Trophoblast cell (in vitro differentiated cells and primary cell): Measurements from ENCODE around the gene DDIT4.

Source experiments
- DNase-seq, 2 donors: peaks; one replicate each; pipeline ENCODE4 v3.0.0-alpha.2; 2016
- H2AFZ ChIP-seq: 2 replicates; pipeline ENCODE4 v1.6.1; 2013; ENCODE audit warnings: low read length, moderate library complexity, mild to moderate bottlenecking; ENCODE audit not compliant: insufficient read depth, poor library complexity
- H2AK5ac ChIP-seq: 2 replicates; pipeline ENCODE4 v1.6.1; 2013; ENCODE audit warnings: mild to moderate bottlenecking, low read length
- H2BK120ac ChIP-seq: 2 replicates; pipeline ENCODE4 v1.6.1; 2013; ENCODE audit warnings: low read length, mild to moderate bottlenecking, moderate library complexity; ENCODE audit not compliant: insufficient read depth, poor library complexity
- H2BK12ac ChIP-seq: 2 replicates; pipeline ENCODE4 v1.6.1; 2013; ENCODE audit warnings: mild to moderate bottlenecking, low read length, moderate library complexity
- H2BK5ac ChIP-seq: 2 replicates; pipeline ENCODE4 v1.6.1; 2013; ENCODE audit warnings: low read length, low read depth, moderate library complexity, mild to moderate bottlenecking; ENCODE audit not compliant: poor library complexity
- H3K14ac ChIP-seq: 2 replicates; pipeline ENCODE4 v1.6.1; 2013; ENCODE audit warnings: mild to moderate bottlenecking, low read length
- H3K18ac ChIP-seq: 2 replicates; pipeline ENCODE4 v1.6.1; 2013; ENCODE audit warnings: mild to moderate bottlenecking, low read length
- H3K23ac ChIP-seq: 2 replicates; pipeline ENCODE4 v1.6.1; 2013; ENCODE audit warnings: low read length
- H3K27ac ChIP-seq: 2 replicates; pipeline ENCODE4 v1.5.1; 2013; ENCODE audit warnings: low read depth, mild to moderate bottlenecking, inconsistent platforms, low read length, moderate library complexity
- H3K27me3 ChIP-seq: 2 replicates; pipeline ENCODE4 v1.6.1; 2013; ENCODE audit warnings: inconsistent platforms, mild to moderate bottlenecking, low read length, moderate library complexity; ENCODE audit not compliant: insufficient read depth
- H3K36me3 ChIP-seq, 2 experiments: 1 replicate in 1 of 2; 2 replicates in 1 of 2; pipeline ENCODE4 v1.6.1; 2013; ENCODE audit warnings: low read length in 2 of 2, mild to moderate bottlenecking in 2 of 2, moderate library complexity in 1 of 2; ENCODE audit not compliant: insufficient read depth in 2 of 2, control insufficient read depth in 1 of 2
- H3K4ac ChIP-seq: 2 replicates; pipeline ENCODE4 v1.6.1; 2013; ENCODE audit warnings: low read depth, mild to moderate bottlenecking, low read length, moderate library complexity
- H3K4me1 ChIP-seq, 2 experiments: 1 replicate in 1 of 2; 2 replicates in 1 of 2; pipeline ENCODE4 v1.6.1; 2013; ENCODE audit warnings: low read length in 2 of 2, mild to moderate bottlenecking in 2 of 2, moderate library complexity in 1 of 2; ENCODE audit not compliant: insufficient read depth in 2 of 2, control insufficient read depth in 1 of 2
- H3K4me2 ChIP-seq: 2 replicates; pipeline ENCODE4 v1.6.1; 2013; ENCODE audit warnings: inconsistent platforms, mild to moderate bottlenecking, low read length, moderate library complexity
- H3K4me3 ChIP-seq: 2 replicates; pipeline ENCODE4 v1.5.1; 2013; ENCODE audit warnings: mild to moderate bottlenecking, low read depth, low read length, inconsistent platforms
- H3K79me1 ChIP-seq: one replicate; pipeline ENCODE4 v1.6.1; 2013; ENCODE audit warnings: low read length
- H3K79me2 ChIP-seq: 2 replicates; pipeline ENCODE4 v1.6.1; 2013; ENCODE audit warnings: low read length, mild to moderate bottlenecking; ENCODE audit not compliant: control insufficient read depth, insufficient read depth, poor library complexity
- H3K9ac ChIP-seq: 2 replicates; pipeline ENCODE4 v1.6.1; 2013; ENCODE audit warnings: mild to moderate bottlenecking, low read length
- H3K9me3 ChIP-seq: 2 replicates; pipeline ENCODE4 v1.6.1; 2013; ENCODE audit warnings: low read depth, mild to moderate bottlenecking, control low read depth, inconsistent platforms, low read length; ENCODE audit not compliant: insufficient read depth
- H4K12ac ChIP-seq: 2 replicates; pipeline ENCODE4 v1.6.1; 2013; ENCODE audit warnings: low read depth, mild to moderate bottlenecking, low read length, moderate library complexity
- H4K8ac ChIP-seq: 2 replicates; pipeline ENCODE4 v1.6.1; 2013; ENCODE audit warnings: low read depth, mild to moderate bottlenecking, low read length, moderate library complexity
- H4K91ac ChIP-seq: one replicate; pipeline ENCODE4 v1.6.1; 2013; ENCODE audit warnings: low read depth, mild to moderate bottlenecking, low read length, moderate library complexity
- WGBS: extraction: QIAGEN DNeasy Blood & Tissue Kit; methylation state at CpG from one replicate; pipeline ENCODE4 v1.1.7; 2013; ENCODE audit warnings: missing lambda C conversion rate; ENCODE audit not compliant: insufficient read length, insufficient coverage; ENCODE audit errors: extremely low coverage; 5-methylcytosine and 5-hydroxymethylcytosine counted together

Gene DDIT4

GRCh38 chr10:72276421-72277339, 3.0 kb downstream of the DDIT4 start:
- Histone ChIP-seq H2AK5ac (no peak overlapping the region), H4K8ac (no peak overlapping the region), H3K79me1 (peaks cover 17% of the 10 kb centered on the region), H3K4me2 (no peak overlapping the region), H3K9me3 (no peaks in the 10 kb centered on the region), H3K14ac (no peak overlapping the region), H3K79me2 (peaks cover 20% of the 10 kb centered on the region), H2AFZ (no peak overlapping the region), H3K36me3 (peaks cover 12 to 15% of the 10 kb centered on the region in 2 experiments), H3K9ac (no peak overlapping the region), H2BK12ac (no peak overlapping the region), H3K4me1 (peaks cover 14 to 20% of the 10 kb centered on the region in 2 experiments), H3K27ac (no peak overlapping the region), H3K23ac (no peak overlapping the region), H3K4me3 (no peak overlapping the region), H4K12ac (no peak overlapping the region), H4K91ac (no peak overlapping the region), H3K27me3 (no peaks in the 10 kb centered on the region), H2BK5ac (no peak overlapping the region), H3K18ac (no peak overlapping the region), H2BK120ac (no peak overlapping the region), H3K4ac (no peak overlapping the region)
- no peak for DNase-seq
- WGBS = no CpG with 5 or more reads among the region's 6 CpGs

GRCh38 chr10:72277340-72277995, 3.7 kb downstream of the DDIT4 start:
- no peak overlapping the region for H4K8ac ChIP-seq
- peaks cover 12 to 15% of the 10 kb centered on the region in 2 experiments for H3K36me3 ChIP-seq
- no peak overlapping the region for H3K4me2 ChIP-seq
- H3K79me2 ChIP-seq = peaks cover 20% of the 10 kb centered on the region
- no peak overlapping the region for H4K12ac ChIP-seq
- peaks cover 14 to 18% of the 10 kb centered on the region in 2 experiments for H3K4me1 ChIP-seq
- H3K4me3 ChIP-seq = no peak overlapping the region
- no peak overlapping the region for H2BK5ac ChIP-seq
- peaks cover 17% of the 10 kb centered on the region for H3K79me1 ChIP-seq
- no peaks in the 10 kb centered on the region for H3K9me3 ChIP-seq
- peak overlapping the region; percentile 14 for H2BK120ac ChIP-seq
- no peak overlapping the region for H3K14ac ChIP-seq
- no CpG with 5 or more reads among the region's 5 CpGs for WGBS
- no peak overlapping the region for H2AFZ ChIP-seq
- no peak overlapping the region for H3K9ac ChIP-seq
- peak overlapping the region; percentile 45 for H2AK5ac ChIP-seq
- H3K27ac ChIP-seq = no peak overlapping the region
- DNase-seq = no peak
- H3K23ac ChIP-seq = no peak overlapping the region
- no peaks in the 10 kb centered on the region for H3K27me3 ChIP-seq
- H4K91ac ChIP-seq = no peak overlapping the region
- H3K18ac ChIP-seq = no peak overlapping the region
- no peak overlapping the region for H2BK12ac ChIP-seq
- no peak overlapping the region for H3K4ac ChIP-seq

- Histone ChIP-seq H3K4me2 (no peak overlapping the region), H3K27me3 (no peaks in the 10 kb centered on the region), H2BK5ac (no peak overlapping the region), H3K4me3 (no peak overlapping the region), H3K4me1 (peaks cover 14 to 15% of the 10 kb centered on the region in 2 experiments), H3K9me3 (no peaks in the 10 kb centered on the region), H3K36me3 (peaks cover 12 to 15% of the 10 kb centered on the region in 2 experiments), H2BK12ac (peak overlapping the region; percentile 34), H2AK5ac (no peak overlapping the region), H4K91ac (no peak overlapping the region), H2BK120ac (no peak overlapping the region), H2AFZ (no peak overlapping the region), H3K14ac (no peak overlapping the region), H3K9ac (no peak overlapping the region), H4K8ac (no peak overlapping the region), H3K18ac (no peak overlapping the region), H4K12ac (no peak overlapping the region), H3K23ac (no peak overlapping the region), H3K79me2 (peaks cover 19% of the 10 kb centered on the region), H3K4ac (no peak overlapping the region), H3K79me1 (peaks cover 14% of the 10 kb centered on the region), H3K27ac (no peak overlapping the region)
- no CpG with 5 or more reads among the region's 3 CpGs for WGBS
- no peak for DNase-seq
Observed at GRCh38 chr10:72277996-72278667, 4.4 kb downstream of the DDIT4 start.

GRCh38 chr10:72278668-72279393, 5.1 kb downstream of the DDIT4 start:
- Histone ChIP-seq H3K79me1 (peaks cover 10% of the 10 kb centered on the region), H4K8ac (no peak overlapping the region), H3K14ac (no peak overlapping the region), H2AFZ (no peak overlapping the region), H3K4me2 (no peak overlapping the region), H3K18ac (no peak overlapping the region), H4K91ac (no peak overlapping the region), H3K4me3 (no peak overlapping the region), H2BK5ac (no peak overlapping the region), H3K36me3 (peaks cover 12 to 15% of the 10 kb centered on the region in 2 experiments), H3K27ac (no peak overlapping the region), H2BK120ac (no peak overlapping the region), H2BK12ac (no peak overlapping the region), H3K23ac (no peak overlapping the region), H4K12ac (no peak overlapping the region), H3K4me1 (peaks cover 14 to 15% of the 10 kb centered on the region in 2 experiments), H3K4ac (no peak overlapping the region), H3K79me2 (peaks cover 16% of the 10 kb centered on the region), H2AK5ac (no peak overlapping the region), H3K9ac (no peak overlapping the region), H3K27me3 (no peaks in the 10 kb centered on the region), H3K9me3 (no peaks in the 10 kb centered on the region)
- no CpG with 5 or more reads among the region's 5 CpGs for WGBS
- no peak for DNase-seq
